Thymus (tissue), 11 donors: ENCODE measurements around the gene RUBCN. TPM values are rescaled to one million over a fixed set of nuclear protein-coding genes. Genes with fewer than 3 reads are reported as not detected.
"Not testable (repeated sequence)": the region's sequence is repeated elsewhere in the genome, so short reads cannot be mapped to it uniquely, and the experiment has no call there.

Experiments used
- DNase-seq, 9 donors: peaks; one replicate each; pipeline ENCODE4 v3.0.0-alpha.2; 2013; ENCODE audit warnings: low spot score in 9 of 9, low read depth in 6 of 9, missing footprints in 1 of 9
- H3K27ac ChIP-seq, 2 donors: one replicate each; pipeline ENCODE4 v1.5.1; 2013; ENCODE audit warnings: control low read depth in 1 of 2, low read depth in 1 of 2, low read length in 1 of 2, mild to moderate bottlenecking in 1 of 2, moderate library complexity in 1 of 2
- H3K27me3 ChIP-seq, 2 donors: one replicate each; pipeline ENCODE4 v1.5.1; 2013; ENCODE audit warnings: low read length in 1 of 2; ENCODE audit not compliant: control insufficient read depth in 2 of 2, insufficient read depth in 1 of 2
- H3K36me3 ChIP-seq, 2 donors: one replicate each; pipeline ENCODE4 v1.5.1; 2013; ENCODE audit warnings: low read length in 1 of 2, mild to moderate bottlenecking in 1 of 2, moderate library complexity in 1 of 2; ENCODE audit not compliant: control insufficient read depth in 2 of 2, insufficient read depth in 2 of 2
- H3K4me1 ChIP-seq, 2 donors: one replicate each; pipeline ENCODE4 v1.5.1; 2013; ENCODE audit warnings: low read length in 2 of 2; ENCODE audit not compliant: control insufficient read depth in 2 of 2, insufficient read depth in 2 of 2
- H3K4me3 ChIP-seq, 2 donors: one replicate each; pipeline ENCODE4 v1.5.1; 2013; ENCODE audit warnings: low read length in 2 of 2, control low read depth in 1 of 2, mild to moderate bottlenecking in 1 of 2
- H3K9me3 ChIP-seq, 2 donors: one replicate each; pipeline ENCODE4 v1.5.1; 2013; ENCODE audit warnings: low read length in 1 of 2, mild to moderate bottlenecking in 1 of 2; ENCODE audit not compliant: control insufficient read depth in 2 of 2, insufficient read depth in 1 of 2
- WGBS: extraction: QIAGEN DNeasy Blood & Tissue Kit; methylation state at CpG from one replicate; pipeline ENCODE4 v1.1.7; 2013; 5-methylcytosine and 5-hydroxymethylcytosine counted together
- polyA plus RNA-seq: library from polyadenylated mRNA; stranded (reverse); fragments of 200-250 nt; gene quantifications from one replicate; pipeline ENCODE4 v1.2.3, GENCODE V29; 2013
- total RNA-seq: library from RNA; stranded (reverse); fragments of 120-200 nt; gene quantifications from one replicate; pipeline ENCODE4 v1.2.4, GENCODE V29; 2013
- donor health status: healthy.

The RUBCN gene
- total and polyA plus RNA-seq, 2 donors = 5.9 to 12.0 TPM

- Histone ChIP-seq H3K27ac (peak overlapping the region in 1 of 2 donors; percentile 60), H3K4me3 (peak overlapping the region; percentile 58 to 69)
- not testable (repeated sequence) for H3K4me1 ChIP-seq, H3K27me3 ChIP-seq, DNase-seq, H3K9me3 ChIP-seq, H3K36me3 ChIP-seq
- 1% methylated on average over 11 of the region's 67 CpGs for WGBS
These were observed 109.4 kb downstream of the RUBCN start for GRCh38 chr3:197627158-197627771.

GRCh38 chr3:197626404-197627157, 110.1 kb downstream of the RUBCN start:
- H3K9me3 ChIP-seq, H3K36me3 ChIP-seq, H3K27me3 ChIP-seq, DNase-seq, H3K27ac ChIP-seq, H3K4me1 ChIP-seq: not testable (repeated sequence)
- 57% methylated on average over 7 of the region's 18 CpGs for WGBS
- H3K4me3 ChIP-seq = peak overlapping the region; percentile 31 to 35

- H3K4me3 ChIP-seq, DNase-seq, H3K27me3 ChIP-seq, H3K9me3 ChIP-seq, H3K4me1 ChIP-seq, H3K27ac ChIP-seq: not testable (repeated sequence)
- WGBS = 97% methylated on average over 13 of the region's 13 CpGs
- peaks cover 25 to 26% of the 10 kb centered on the region in 2 donors for H3K36me3 ChIP-seq
These were observed 115.2 kb downstream of the RUBCN start for GRCh38 chr3:197621478-197621877.

Other genes starting within 250 kb of the RUBCN start
- gene BDH1, start 180.9 kb downstream of the RUBCN start, total RNA-seq = 13.2 TPM
- 25.1 TPM for gene BDH1, start 180.9 kb downstream of the RUBCN start, polyA plus RNA-seq
- gene FYTTD1, start 13.0 kb upstream of the RUBCN start, total RNA-seq = 41.2 TPM
- gene FYTTD1, start 13.0 kb upstream of the RUBCN start, polyA plus RNA-seq = 24.2 TPM
- 25.4 TPM for gene LRCH3, start 54.4 kb upstream of the RUBCN start, total RNA-seq
- gene LRCH3, start 54.4 kb upstream of the RUBCN start, polyA plus RNA-seq = 76.6 TPM
- 2,167 TPM for gene RPL35A, start 213.3 kb upstream of the RUBCN start, total RNA-seq
- gene RPL35A, start 213.3 kb upstream of the RUBCN start, polyA plus RNA-seq = 3,064 TPM
- gene LMLN, start 223.3 kb upstream of the RUBCN start, total RNA-seq = 1.4 TPM
- gene LMLN, start 223.3 kb upstream of the RUBCN start, polyA plus RNA-seq = 2.2 TPM